Stimulated activated CD8-positive, alpha-beta memory T cell treated with anti-CD3 and anti-CD28 coated beads, Interleukin-4, amount 100 ng/mL, for 48 hours (primary cell): ENCODE data around the gene EEFSEC.

ENCODE experiments used
- DNase-seq: peaks from one replicate; pipeline ENCODE4 v3.0.0-alpha.2; 2020

The EEFSEC gene

DNA sequence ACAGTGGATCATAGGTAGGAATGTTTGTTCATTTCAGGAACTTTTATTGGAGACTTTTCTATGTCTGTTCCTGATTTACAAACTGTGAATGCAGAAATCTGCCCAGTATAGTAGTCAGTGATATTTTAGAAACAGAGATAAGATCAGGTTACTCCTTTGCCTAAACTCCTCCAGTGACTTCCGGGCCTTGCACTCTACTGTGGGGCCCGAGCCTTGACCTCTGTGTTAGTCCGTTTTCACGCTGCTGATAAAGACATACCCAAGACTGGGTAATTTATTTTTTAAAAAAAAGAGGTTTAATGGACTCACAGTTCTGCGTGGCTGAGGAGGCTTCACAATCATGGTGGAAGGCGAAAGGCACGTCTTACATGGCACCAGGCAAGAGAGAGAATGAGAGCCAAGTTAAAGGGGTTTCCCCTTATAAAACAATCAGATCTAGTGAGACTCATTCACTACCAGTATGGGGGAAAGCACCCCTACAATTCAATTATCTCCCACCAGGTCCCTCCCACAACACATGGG, 186.3 kb downstream of the EEFSEC start:
- DNase-seq, result no peak

GRCh38 chr3:128340198-128340903, 187.1 kb downstream of the EEFSEC start:
- DNase-seq, result no peak

- no peak for DNase-seq
Measured at GRCh38 chr3:128340904-128341555, 187.7 kb downstream of the EEFSEC start.

DNA sequence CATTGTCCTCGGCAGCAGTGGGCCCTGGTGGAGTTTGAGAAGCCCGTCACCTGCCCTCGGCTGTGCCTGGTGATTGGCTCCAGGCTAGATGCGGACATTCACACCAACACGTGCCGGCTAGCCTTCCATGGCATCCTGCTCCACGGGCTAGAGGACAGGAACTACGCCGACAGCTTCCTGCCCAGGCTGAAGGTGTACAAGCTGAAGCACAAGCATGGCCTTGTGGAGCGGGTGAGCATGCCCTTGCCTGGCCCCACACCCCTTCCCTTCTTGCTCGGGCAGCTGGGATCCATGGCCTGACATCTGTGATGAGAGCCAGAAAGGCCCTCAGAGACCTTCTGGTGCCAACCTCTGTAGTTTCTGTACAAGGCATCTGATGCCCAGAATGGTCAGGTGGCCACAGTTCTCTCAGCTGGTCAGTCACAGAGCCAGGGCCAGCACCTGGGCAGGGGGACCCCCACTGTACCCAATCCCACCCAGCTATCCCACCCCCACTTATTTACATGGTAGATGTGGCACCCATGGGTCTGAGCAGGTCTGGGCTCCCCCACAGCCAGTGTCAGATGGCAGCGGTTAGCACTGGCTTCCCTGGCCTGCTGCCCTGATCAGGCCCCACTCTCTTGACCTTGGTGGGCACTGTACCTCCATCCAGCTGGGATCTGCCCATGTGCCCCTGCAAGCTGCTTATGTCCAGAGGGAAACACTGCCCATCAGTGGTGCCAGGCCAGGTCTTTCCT, 188.5 kb downstream of the EEFSEC start:
- DNase-seq, result no peak

DNA sequence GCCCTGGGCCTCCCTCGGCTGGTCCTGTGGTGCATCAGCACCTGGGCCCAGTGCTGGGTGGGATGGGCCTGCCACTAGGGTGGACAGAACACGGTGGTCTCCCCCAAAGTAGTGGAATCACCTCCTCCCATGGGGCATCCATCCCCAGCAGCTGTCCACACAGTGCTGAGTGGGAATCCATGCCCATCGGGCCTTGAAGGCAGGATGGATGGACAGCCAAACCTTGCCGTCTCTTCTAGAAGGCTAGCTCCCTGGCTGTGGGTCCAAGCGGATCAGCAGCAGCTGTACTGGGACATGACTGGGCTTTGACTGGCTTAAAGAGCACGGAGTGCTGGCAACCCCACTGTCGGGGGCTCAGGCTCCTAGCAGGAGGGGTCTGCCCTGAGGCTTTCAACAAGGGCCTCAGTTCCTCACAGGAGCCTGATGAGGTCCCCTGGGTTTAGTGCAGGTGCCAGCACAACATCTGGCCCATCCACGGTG, 189.5 kb downstream of the EEFSEC start:
- DNase-seq, result no peak

DNA sequence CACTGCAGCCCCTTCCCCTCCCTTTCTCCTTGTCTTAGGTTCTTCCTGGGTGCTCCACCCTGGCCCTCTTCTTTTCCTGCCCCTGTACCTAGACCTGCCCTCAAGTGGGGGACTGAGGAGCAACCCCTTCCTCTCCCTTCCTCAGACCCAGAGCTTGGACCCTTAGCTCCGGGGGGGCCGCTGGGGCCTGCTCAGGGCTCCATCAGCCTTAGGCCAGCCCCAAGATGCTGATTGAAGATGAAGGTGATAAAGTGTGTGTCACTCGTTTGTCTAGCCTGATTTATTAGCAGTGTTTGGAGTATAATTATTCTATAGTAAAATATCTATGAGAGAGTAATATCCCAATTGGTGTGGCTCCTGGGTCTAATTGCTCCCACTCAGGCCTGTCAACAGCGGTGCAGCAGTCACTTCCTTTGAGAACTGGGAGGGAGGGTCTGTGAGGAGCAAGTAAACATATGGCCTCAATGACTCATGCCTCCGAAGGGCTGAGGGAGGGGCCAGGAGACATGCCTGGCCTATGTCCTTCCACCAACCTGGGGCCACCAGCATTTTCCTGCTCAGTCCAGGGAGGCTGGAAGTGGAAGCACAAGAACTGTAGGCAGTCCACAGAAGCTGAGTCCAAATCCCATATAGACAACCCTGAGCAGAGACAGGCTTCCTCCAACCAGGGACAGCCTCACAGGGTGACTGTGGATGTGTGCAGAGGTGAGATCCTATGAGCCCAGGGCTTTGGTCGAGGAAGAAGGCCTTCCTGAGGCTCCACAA, 190.2 kb downstream of the EEFSEC start:
- no peak for DNase-seq

DNA sequence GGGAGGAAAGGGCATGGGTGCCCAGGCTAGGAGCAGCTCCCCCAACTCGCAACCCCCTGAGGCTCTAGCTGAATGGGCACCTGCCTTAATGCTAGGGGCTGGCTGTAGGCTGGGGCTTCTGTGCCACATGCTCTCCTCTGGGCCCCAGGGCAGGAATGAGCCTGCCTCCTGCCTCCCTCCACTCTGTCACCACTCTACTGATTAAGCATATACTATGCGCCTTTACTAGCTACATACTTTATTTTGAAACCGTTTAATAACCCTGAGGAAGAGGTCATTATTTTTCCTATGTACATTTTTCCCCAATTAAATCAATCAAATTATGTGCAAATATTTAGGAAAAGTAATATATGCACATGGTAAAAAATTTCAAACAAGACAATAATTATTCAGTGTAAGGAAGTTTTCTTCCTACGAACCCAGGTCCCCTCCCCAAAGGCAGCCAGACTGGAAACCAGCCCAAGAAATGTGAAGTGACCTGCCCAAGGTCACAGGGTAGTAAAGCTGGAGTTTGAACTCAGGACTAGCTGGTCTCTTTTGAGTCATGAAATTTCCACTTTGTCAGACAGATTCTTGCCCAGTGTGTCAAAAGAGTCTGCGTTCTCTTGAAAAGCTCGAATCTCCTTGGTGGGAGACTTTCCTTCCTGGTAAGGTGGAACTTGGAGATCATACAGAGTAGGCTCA, 190.9 kb downstream of the EEFSEC start:
- DNase-seq, result no peak

- DNase-seq, result no peak
Measured at GRCh38 chr3:128345196-128345595, 191.9 kb downstream of the EEFSEC start.

GRCh38 chr3:128346562-128346961, 193.3 kb downstream of the EEFSEC start:
- DNase-seq, result no peak

- no peak for DNase-seq
Measured at GRCh38 chr3:128347282-128347681, 194.0 kb downstream of the EEFSEC start.

- no peak for DNase-seq
Measured at GRCh38 chr3:128348075-128348474, 194.8 kb downstream of the EEFSEC start.

DNA sequence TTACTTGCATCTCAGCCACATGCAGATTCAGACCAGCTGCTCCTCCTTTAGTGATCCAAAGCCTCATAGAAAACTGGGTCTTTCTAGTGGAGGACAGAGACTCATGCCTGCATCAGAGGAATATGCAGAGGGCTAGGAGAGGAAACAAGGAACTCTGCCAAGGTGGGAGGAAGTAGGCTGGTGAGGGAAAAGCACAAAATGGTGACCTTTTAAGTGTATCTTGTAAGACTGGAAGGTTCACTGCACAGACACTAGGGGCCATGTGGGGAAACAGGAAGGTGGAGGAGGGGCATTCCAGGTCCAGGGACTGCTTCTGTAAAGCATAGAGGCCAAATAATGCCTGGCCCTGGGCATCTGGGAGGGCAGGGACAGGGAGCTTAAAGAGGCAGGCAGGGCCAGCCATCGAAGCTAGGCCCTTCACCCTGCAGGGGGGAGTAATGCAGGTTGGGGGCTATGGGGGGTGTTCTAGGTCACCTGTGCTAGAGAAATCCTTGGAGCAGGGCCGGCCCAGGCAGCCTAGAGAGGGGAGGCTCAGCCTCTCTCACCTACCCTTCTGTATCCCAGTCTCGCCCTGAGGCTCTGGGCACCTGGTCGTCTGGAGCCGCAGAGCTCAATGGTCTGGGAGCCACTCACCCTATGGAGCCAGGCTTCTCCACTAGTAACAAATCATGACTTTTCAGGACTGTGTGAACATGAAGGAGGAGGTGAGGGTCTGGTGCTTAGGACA, 195.7 kb downstream of the EEFSEC start:
- no peak for DNase-seq

GRCh38 chr3:128349963-128350599, 196.8 kb downstream of the EEFSEC start:
- no peak for DNase-seq

GRCh38 chr3:128351546-128351945, 198.3 kb downstream of the EEFSEC start:
- no peak for DNase-seq

DNA sequence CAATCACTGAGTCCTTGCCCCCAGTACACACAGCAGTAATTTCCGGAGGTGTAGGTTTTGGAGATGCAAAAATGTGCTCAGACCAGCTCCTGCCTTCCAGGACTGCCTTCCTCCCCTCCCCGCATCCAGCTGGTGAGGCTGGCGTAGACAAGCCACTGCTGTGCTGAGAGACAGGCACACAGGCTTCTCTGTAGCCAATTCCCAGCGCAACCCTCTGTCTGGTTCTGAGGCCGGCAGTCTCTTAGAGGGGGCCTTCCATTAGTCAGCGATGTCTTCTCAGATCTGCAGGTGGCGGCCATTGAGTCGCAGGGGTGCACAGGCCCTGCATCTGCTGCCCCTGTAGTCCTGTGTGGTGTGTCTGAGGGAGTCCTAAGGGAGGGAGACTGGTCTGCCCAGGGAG, 199.0 kb downstream of the EEFSEC start:
- DNase-seq, result no peak

DNA sequence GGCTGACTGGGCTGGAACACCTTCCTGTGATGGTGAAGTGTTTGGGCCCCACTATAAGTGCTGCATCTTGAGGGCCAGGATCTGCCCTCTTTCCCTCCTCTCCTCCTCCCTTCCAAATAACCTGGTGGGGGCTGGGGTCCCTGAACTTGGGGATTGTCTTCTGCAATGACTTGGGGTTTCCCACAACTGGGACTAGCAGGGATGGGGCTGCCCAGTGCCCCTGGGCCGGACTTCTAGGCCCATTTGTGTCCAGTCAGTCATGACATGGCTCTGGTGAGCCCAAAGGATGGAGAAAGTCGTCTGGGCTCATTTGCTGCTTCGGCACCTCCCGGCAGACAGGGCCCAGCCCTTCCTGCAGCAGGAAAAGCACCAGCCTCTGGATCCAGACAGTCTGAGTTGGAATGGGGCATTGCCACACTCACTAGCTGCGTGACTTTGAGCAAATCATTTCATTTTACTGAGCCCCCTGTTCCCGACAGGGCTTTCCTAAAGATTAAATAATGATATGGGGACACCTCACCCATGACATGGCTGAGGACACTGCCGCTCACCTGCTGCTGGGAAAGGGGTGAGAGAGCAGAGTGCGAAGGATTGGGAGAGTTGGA, 200.2 kb downstream of the EEFSEC start:
- no peak for DNase-seq

DNA sequence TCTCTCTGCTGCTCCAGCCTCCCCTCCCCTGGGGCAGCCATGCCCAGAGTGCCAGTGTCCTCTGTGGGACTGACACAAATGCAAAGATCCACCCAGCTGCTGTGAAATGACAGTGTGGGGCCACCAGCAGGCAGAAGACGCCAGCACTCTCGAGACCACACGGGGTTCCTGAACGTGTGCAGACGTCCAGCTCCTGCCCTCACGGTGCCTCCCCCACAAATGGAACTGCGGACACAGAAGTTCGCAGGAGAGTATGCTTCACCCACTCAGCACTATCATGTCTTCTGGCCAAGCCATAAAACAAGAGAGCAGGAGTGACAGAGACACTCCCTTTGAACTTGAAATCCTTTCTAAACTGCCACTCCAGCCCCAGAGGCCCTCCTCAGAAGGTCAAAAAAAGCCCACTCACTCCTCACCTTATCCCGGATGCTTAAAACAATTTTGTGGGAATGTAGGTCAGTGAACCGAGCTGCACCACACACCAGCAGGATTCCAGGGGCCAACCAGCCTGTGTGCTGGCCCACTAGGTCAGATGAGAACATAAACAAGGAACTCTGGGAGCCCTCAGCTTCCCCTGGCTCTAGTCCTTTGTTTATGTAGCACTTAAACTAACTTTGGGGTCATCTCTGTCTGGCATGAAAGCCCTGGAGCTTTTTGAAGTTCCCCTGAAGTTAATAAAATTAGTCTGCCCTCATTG, 200.9 kb downstream of the EEFSEC start:
- no peak for DNase-seq

- DNase-seq, result no peak
Measured at GRCh38 chr3:128354788-128355542, 201.7 kb downstream of the EEFSEC start.

DNA sequence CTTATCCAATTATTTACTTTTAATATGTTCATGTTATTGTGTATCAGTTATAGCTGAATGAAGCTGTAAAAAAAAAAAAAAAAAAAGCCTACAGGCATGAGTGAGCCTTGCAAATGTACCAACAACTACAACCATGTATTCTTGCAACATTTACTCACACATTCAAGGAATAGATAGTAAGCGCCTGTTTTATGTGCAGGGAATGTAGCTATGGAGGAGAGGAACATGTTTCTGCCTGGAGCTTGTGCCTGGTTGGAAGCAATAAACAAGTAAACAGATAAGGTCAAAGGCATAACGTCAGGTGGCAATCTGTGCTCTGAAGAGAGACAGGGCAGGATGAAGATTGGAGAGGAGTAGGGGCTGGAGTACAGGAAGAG, 202.2 kb downstream of the EEFSEC start:
- no peak for DNase-seq
